Endometrial microvascular endothelial cells (primary cell): ENCODE measurements around the gene DNAAF5. TPM values are rescaled to one million over a fixed set of nuclear protein-coding genes. Genes with fewer than 3 reads are reported as not detected.
"Not testable (repeated sequence)": the region's sequence is repeated elsewhere in the genome, so short reads cannot be mapped to it uniquely, and the experiment has no call there.

Experiments
- in situ Hi-C: cut with HindIII; loops from 2 replicates; pipeline ENCODE4 v1.10.0; 2017; ENCODE audit warnings: low sequenced_read_pairs, low pct_unique_long_range_greater_than_20kb; ENCODE audit errors: inconsistent ontology term
- total RNA-seq: library from RNA; depleted of rRNA; stranded (reverse); fragments of >200 nt; gene quantifications from one replicate; pipeline ENCODE4 v1.2.3, GENCODE V29; 2015; ENCODE audit errors: inconsistent ontology term

Gene DNAAF5
- total RNA-seq, 1 donor from 2014 or later = 55.6 TPM

DNA sequence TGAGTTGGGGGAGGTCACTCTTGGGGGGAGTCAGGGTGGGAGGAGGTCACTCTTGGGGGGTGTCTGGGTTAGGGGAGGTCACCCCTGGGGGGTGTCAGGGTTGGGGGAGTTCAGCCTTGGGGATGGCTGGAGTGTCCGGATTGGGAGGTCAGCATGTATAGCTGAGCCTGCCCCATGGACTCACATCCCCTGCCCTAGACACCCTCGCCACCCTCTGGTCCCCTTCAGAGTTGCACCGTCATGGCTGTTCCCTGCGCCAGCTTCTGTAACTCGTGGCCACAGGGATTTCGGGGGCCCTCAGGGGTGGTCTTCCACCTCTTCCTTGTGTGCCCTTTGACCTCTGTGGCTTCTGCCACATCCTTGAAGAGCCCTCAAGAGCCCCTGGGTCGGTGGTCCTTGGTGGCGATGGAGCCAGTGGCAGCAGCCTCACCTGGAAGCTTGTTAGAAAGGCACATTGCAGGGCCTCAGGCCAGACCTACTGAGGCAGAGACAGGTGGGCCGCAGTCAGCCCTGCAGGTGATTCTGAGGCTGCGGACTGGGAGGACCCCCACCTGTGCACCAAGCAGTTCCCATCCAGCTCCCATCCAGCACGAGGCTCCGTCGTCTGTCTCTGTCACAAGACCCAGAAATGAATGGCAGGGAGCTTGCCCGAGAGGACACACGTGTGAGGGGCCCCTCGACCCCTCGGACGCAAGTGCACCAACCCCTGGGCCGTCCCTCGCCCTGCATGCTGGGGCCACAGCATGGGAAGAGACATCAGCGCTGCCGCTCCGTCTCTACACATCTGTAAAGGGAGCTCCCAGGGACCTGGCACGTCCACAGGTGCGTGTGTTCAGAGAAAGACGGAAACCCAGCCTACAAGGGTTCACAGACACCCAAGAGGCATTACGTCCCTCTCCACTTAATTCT is 61.1 kb downstream of the DNAAF5 start:
- in situ Hi-C loops = no loop called here

DNA sequence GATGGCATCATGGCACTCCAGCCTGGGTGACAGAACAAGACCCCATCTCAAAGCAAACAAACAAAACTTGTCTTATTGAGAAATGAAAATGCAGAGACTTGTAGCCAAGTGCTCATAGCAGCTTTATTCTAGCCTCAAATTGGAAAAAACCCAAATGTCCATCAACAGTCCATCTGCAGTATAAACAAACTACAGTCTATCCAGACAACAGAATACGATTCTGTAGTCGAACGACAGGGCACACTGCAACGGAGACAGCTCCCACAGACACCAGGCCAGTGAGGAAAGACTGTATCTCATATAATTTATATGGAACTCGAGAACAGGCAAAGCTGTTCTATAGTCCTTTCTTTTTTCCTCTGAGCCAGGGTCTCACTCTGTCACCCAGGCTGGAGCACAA is 65.0 kb downstream of the DNAAF5 start:
- in situ Hi-C loops = no loop called here

DNA sequence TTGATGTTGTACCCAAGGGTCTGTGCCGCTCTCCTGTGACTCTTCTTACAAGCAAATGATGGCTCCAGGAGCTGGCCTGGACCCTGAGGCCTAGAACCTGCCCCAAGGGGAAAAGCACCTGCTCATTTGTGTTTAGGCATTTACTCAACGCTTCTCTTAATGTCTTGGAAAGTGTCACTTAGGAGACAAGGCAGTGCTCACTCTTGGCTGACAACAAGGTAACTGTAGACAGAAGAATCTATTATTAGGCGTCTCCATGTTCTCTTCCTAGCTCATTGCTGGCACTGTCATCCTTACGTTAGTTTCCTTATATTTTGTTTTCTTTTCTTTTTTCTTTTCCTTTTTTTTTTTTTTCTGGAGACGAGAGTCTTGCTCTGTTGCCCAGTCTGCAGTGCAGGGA is 67.7 kb downstream of the DNAAF5 start:
- in situ Hi-C loops = no loop called here

DNA sequence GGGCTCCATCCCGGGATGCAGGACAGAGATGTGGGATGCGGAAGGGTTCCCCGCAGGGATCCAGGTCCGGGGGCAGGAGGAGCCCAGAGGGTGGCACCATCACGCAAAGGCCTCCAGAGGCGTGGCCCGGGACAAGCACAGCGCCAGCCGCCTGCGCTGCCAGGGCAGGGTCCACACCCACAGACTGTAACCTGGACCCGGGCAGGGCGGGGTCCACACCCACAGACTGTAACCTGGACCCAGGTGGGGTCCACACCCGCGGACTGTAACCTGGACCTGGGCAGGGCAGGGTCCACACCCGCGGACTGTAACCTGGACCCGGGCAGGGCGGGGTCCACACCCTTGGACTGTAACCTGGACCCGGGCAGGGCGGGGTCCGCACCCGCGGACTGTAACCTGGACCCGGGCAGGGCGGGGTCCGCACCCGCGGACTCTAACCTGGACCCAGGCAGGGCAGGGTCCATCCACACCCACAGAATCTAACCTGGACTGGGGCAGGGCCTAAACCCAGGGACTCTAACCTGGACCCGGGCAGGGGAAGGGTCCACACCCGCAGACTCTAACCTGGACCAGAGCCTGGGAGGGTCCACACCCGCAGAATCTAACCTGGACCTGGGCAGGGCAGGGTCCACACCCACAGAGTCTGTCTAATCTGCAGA is 68.3 kb downstream of the DNAAF5 start:
- in situ Hi-C loops = no loop called here

DNA sequence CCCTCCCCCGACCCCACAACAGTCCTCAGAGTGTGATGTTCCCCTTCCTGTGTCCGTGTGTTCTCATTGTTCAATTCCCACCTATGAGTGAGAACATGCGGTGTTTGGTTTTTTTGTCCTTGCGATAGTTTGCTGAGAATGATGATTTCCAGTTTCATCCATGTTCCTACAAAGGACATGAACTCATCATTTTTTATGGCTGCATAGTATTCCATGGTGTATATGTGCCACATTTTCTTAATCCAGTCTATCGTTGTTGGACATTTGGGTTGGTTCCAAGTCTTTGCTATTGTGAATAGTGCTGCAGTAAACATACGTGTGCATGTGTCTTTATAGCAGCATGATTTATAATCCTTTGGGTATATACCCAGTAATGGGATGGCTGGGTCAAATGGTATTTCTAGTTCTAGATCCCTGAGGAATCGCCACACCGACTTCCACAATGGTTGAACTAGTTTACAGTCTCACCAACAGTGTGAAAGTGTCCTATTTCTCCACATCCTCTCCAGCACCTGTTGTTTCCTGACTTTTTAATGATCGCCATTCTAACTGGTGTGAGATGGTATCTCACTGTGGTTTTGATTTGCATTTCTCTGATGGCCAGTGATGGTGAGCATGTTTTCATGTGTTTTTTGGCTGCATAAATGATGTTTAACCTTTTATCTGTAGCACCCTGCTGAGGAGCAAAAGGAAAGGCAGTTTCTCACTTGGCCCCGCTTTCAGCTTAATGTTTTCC is 70.1 kb downstream of the DNAAF5 start:
- in situ Hi-C loops = not testable (repeated sequence)

DNA sequence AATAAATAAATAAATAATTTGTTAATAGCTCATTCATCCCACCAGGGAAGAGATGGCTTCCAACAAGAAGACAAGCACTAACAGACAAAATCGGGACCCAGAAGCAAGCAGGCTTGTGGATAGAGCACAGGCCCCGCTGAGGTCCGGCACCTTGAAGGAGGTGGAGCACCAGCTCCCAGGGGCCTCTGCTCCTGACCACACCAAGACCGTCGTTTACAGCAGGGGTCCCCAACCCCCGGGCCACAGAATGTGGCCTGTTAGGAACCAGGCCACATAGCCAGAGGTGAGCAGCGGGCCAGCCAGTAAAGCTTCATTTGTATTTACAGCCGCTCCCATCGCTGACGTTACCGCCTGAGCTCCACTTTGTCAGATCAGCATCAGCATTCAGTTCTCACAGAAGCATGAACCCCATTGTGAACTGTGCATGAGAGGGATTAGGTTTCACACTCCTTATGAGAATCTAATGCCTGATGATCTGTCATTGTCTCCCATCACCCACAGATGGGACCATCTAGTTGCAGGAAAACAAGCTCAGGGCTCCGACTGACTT is 72.5 kb downstream of the DNAAF5 start:
- in situ Hi-C loops = no loop called here

DNA sequence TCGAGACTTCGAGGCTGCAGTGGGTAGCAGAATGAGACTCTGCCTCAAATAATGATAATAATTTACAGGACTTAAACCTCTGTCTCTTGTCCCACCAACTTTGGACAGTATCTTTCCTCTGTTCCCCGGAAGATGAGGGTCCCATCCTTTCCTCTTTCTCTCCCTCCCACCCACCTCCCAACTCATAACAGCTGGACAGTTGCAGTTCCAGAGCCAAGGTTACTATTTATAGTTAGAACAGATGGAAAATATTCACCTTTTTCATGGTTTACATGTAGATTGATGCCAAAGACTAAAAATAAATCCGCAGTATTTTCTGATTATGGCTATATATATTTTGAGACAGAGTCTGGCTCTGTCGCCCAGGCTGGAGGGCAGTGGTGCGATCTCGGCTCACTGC is 74.2 kb downstream of the DNAAF5 start:
- in situ Hi-C loops = no loop called here

DNA sequence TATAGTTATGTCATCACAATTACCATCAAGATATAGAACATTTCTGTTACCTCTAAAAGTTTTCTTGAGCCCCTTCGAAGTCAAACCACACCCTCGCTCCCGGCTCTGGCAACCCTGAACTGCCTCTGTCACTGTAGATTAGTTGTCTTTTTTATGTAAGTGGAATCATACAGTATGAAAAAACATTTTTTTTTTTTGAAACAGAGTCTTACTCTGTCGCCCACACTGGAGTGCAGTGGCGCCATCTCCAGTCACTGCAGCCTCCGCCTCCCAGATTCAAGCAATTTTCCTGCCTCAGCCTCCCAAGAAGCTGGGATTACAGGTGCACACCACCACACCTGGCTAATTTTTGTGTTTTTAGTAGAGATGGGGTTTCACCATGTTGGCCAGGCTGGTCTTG is 74.9 kb downstream of the DNAAF5 start:
- in situ Hi-C loops = not testable (repeated sequence)

DNA sequence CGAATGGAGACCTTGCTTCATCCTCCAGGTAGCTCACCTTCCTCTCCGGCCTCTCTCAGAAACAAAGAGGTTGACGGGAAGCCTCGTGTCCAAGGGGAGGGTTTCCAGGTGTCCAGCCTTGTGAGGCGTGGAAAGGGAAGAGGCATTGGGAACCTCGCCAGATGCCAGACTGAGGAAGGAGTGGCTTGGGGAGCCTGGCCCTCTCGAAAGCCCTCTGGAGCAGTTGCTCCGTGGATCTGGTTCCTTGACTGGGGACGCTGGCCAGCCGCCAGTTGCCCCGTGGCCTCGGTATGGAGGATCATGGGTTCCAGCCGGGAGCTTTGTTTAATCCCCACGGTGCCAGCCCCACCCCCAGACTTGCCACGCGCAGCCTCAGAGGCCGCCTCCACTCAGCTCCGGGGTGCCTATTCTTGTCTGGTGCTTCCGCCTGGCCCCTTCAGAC is 75.5 kb downstream of the DNAAF5 start:
- in situ Hi-C loops = no loop called here

DNA sequence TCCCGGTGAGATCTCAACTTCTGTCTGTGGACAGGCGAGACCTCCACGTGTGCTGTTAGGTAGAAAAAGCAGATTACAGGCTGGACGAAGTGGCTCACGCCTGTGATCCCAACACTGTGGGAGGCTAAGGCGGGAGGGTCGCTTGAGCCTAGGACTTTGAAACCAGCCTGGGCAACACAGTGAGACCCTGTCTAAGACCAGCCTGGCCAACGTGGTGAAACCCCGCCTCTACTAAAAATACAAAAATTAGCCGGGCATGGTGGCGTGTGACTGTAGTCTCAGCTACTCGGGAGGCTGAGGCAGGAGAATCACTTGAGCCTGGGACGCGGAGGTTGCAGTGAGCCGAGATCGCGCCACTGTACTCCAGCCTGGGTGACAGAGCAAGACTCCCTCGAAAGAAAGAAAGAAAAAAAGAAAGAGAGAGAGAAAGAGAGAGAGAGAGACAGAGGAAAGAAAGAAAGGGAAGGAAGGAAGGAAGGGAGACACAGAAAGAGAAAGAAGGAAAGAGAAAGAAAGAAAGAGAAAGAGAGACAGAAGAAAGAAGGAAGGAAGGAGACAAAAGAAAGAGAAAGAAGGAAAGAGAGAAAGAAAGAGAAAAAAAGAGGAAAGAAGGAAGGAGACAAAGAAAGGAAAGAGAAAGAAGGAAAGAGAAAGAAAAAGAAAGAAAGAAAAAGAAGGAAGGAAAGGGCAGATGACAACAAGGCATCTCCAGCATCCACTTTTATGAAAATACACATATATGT is 76.2 kb downstream of the DNAAF5 start:
- in situ Hi-C loops = no loop called here

DNA sequence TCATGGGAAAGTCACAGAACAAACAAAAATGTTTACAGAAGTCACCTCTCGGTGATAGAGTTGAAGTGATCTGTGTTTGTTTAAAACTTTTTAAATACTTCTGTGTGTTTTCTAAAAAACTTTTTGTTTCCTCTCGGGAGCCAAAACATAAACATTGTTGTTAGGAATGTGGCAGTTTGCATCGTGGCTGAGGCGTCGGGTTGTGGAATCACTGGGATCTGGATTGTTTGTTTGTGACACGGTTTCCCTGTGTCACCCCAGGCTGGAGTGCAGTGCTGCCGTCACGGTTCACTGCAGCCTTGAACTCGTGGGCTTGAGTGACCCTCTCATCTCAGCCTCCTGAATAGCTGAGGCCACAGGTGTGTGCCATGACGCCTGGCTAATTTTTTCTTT is 76.7 kb downstream of the DNAAF5 start:
- in situ Hi-C loops = no loop called here

DNA sequence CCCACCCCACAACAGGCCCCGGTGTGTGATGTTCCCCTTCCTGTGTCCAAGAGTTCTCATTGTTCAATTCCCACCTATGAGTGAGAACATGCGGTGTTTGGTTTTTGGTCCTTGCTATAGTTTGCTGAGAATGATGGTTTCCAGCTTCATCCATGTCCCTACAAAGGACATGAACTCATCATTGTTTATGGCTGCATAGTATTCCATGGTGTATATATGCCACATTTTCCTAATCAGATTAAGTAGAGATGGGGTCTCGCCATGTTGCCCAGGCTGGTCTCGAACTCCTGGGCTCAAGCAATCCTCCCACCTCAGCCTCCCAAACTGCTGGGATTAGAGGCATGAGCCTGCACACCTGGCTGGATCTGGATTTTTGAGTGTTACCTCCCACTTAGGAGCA is 77.3 kb downstream of the DNAAF5 start:
- in situ Hi-C loops = not testable (repeated sequence)

DNA sequence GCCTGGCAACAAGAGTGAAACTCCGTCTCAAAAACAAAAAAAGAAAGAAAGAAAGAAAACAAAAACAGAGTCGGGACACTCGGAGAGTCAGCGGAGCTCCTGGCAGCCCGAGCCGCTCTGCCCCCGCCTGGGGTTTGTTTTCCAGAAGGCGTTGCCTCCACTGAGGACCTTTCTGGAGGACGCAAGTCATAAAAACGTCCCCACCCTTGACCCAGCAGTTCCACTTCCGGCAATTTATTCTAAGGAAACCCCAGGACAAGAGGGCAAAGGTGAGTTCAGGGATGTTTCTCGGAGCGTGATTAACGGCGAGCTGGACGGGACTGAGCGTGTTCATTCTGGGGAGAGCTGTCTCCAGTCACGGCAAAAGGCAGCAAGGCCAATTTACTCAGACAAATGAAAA is 78.8 kb downstream of the DNAAF5 start:
- in situ Hi-C loops = no loop called here

DNA sequence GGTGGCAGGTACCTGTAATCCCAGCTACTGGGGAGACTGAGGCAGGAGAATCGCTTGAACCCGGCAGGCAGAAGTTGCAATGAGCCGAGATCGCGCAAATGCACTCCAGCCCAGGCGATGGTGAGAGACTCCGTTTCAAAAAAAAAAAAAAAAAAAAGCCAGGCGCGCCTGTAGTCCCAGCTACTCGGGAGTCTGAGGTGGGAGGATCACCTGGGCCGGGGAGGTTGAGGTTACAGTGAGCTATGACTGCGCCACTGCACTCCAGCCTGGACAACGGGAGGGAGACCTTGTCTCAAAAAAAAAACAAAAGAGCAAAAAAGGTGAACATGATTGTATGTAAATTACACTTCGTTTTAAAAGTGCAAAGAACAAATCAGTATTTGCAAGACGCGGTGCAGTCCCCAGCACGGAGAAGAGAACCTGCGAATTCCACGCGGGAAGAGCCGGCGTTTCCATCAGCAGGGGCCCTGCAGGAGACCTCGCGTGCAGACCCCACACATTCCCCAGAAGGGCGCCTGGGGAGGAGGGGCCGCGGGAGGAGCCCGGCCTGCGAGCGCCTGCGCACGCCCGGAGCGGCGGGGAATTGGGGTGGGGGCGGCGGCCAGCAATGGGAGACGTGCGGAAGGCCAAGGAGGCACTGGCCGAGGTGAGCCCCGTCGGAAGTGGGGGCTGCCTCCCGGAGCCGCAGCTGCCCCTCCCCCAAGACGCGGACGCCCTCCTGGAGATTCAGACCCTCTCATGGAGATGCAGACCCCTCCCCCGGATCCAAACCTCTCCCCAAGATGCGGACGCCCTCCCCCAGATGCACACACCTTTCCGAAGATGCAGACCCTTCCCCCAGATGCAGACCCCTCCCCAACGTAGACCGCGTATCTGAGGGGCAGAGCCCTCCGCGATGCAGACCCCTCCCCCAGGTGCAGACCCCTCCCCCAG is 89.1 kb downstream of the DNAAF5 start:
- in situ Hi-C loops = no loop called here

DNA sequence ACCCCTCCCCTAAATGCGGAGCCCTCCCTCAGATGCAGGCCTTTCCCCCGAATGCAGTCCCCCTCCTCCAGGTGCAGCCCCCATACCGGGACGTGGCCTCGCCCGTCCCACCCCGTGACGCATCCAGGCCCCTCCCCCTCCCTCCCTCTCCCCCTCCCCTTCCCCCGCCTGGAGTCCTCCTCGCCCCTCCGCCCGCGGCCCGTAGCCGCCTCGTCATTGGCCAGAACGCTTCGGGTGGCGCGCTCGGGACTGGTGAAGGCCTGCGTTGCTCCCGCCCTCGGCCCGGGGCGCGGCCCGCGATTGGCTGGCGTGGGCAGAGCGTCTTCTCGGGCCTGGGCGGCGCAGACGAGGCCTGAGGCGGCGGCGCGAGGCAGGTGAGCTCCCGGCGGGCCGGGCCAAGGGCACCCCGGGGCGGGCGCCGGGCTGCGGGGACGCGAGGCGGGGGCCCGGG is 89.8 kb downstream of the DNAAF5 start:
- in situ Hi-C loops = no loop called here

DNA sequence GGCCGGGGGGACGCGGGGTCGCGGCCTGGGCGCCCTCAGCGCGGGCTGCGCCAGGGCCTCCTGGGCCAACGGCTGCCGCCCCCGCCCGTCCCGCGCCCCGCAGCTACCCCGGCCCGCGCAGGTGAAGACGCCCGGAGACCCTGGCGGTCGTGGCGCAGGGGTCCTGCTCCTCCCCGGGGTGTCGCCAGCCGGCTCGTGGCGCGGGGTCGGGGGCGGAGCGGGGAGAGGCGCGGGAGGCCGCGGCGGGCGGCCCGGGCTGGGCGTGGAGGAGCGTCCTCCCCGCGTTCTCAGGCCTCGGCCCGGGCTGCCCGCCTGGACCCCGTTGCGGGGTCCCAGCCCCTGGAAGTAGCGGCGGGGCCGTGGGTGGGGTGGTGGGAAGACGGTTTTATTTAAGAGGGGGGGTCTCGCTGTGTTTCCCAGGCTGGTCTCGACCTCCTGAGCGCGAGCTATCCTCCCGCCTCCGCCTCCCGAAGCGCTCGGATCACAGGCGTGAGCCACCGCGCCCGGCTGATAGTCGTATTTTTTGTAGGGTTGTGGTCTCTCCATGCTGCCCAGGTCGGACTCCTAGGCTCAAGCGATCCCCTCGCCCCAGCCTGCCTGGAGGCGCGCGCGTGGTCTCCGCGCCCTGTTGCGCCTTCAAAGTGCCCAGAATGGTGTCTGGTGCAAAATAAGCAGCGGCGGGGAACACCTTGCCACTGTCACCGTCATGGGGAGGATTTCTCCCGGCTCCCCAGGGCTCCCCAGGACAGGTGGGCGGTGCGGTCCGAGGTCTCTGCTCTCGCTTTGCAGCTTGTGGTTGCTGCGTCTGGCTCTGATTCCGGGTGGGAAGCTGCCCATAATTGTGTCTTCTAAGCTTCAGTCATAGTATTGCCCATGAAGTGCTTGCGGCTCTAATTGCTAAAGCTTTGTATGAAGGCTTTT is 90.5 kb downstream of the DNAAF5 start:
- in situ Hi-C loops = no loop called here
